Endodermal cell (in vitro differentiated cells): Measurements from ENCODE around the gene KIF6. TPM values are rescaled to one million over a fixed set of nuclear protein-coding genes. Genes with fewer than 3 reads are reported as not detected.

Source experiments
- DNase-seq: peaks from one replicate; pipeline ENCODE4 v3.0.0-alpha.2; 2017
- H3K27ac ChIP-seq: 2 replicates; pipeline ENCODE4 v1.5.1; 2013; ENCODE audit warnings: mild to moderate bottlenecking, low read depth, low read length, moderate library complexity
- H3K27me3 ChIP-seq: 2 replicates; pipeline ENCODE4 v1.6.1; 2013; ENCODE audit warnings: mild to moderate bottlenecking, low read length, moderate library complexity; ENCODE audit not compliant: insufficient read depth, control insufficient read depth, poor library complexity, severe bottlenecking
- H3K36me3 ChIP-seq: 2 replicates; pipeline ENCODE4 v1.7.0; 2013; ENCODE audit warnings: mild to moderate bottlenecking, low read length, moderate library complexity; ENCODE audit not compliant: control insufficient read depth, insufficient read depth
- H3K4me1 ChIP-seq: one replicate; pipeline ENCODE4 v1.7.0; 2013; ENCODE audit warnings: low read length; ENCODE audit not compliant: control insufficient read depth, insufficient read depth
- H3K4me3 ChIP-seq: 2 replicates; pipeline ENCODE4 v1.5.1; 2013; ENCODE audit warnings: mild to moderate bottlenecking, low read length, moderate library complexity
- H3K9ac ChIP-seq: 2 replicates; pipeline ENCODE4 v1.6.1; 2013; ENCODE audit warnings: mild to moderate bottlenecking, low read length, moderate library complexity; ENCODE audit not compliant: poor library complexity, severe bottlenecking; ENCODE audit errors: extremely low read depth
- H3K9me3 ChIP-seq: 2 replicates; pipeline ENCODE4 v1.6.1; 2013; ENCODE audit warnings: mild to moderate bottlenecking, low read length, moderate library complexity; ENCODE audit not compliant: control insufficient read depth
- H3K27ac Mint-ChIP-seq: 2 replicates; pipeline ENCODE4 v1.8.0; 2020; ENCODE audit warnings: mixed read lengths
- H3K27me3 Mint-ChIP-seq: 2 replicates; pipeline ENCODE4 v1.8.0; 2021; ENCODE audit warnings: mild to moderate bottlenecking, mixed read lengths; ENCODE audit not compliant: insufficient read depth
- H3K36me3 Mint-ChIP-seq: 2 replicates; pipeline ENCODE4 v1.8.0; 2020; ENCODE audit warnings: low read depth, mixed read lengths
- H3K4me1 Mint-ChIP-seq: 2 replicates; pipeline ENCODE4 v1.8.0; 2020; ENCODE audit warnings: mixed read lengths
- H3K4me3 Mint-ChIP-seq: 2 replicates; pipeline ENCODE4 v1.8.0; 2020; ENCODE audit warnings: mild to moderate bottlenecking, moderate library complexity, mixed read lengths
- H3K9me3 Mint-ChIP-seq: 2 replicates; pipeline ENCODE4 v1.8.0; 2020; ENCODE audit warnings: mild to moderate bottlenecking, mixed read lengths
- CTCF ChIP-seq: fragments of 200-600 bp; sonication (generic); conservative IDR thresholded peaks from 2 replicates; pipeline ENCODE4 v1.5.0; 2021; ENCODE audit warnings: antibody characterized with exemption, mild to moderate bottlenecking
- WGBS, 2 experiments: methylation state at CpG; one replicate each; pipeline versions ENCODE4 v1.1.5 to v1.1.7; 2013; ENCODE audit warnings: missing lambda C conversion rate in 2 of 2, mixed read lengths in 1 of 2; ENCODE audit not compliant: insufficient coverage in 1 of 2, insufficient read length in 1 of 2; 5-methylcytosine and 5-hydroxymethylcytosine counted together
- total RNA-seq, 2 donors: library from RNA; stranded (reverse); fragmentation: NEBNext Ultra II Directional in 1 of 2; extraction: Animal tissue kit (Norgen Biotek cat#: 25700) in 1 of 2; gene quantifications; 2 replicates in 1 of 2; 3 replicates in 1 of 2; pipeline ENCODE4 v1.2.1, GENCODE V29; 2021

Gene KIF6
- total RNA-seq, 2 donors from 2014 or later: 0.62 to 1.1 TPM

- Histone ChIP-seq H3K9me3 (no peaks in the 10 kb centered on the region), H3K9ac (no peak overlapping the region), H3K27ac (no peak overlapping the region), H3K4me3 (no peak overlapping the region), H3K36me3 (no peaks in the 10 kb centered on the region), H3K27me3 (no peaks in the 10 kb centered on the region), H3K4me1 (no peaks in the 10 kb centered on the region)
- H3K36me3 Mint-ChIP-seq: no peaks in the 10 kb centered on the region
- WGBS, 2 experiments: 92 to 100% methylated on average over 1 of the region's 1 CpG
- TF ChIP-seq CTCF: no peak
- no peak for DNase-seq
- no peak overlapping the region for H3K4me3 Mint-ChIP-seq
- no peaks in the 10 kb centered on the region for H3K9me3 Mint-ChIP-seq
- H3K27ac Mint-ChIP-seq: no peak overlapping the region
- H3K27me3 Mint-ChIP-seq: no peaks in the 10 kb centered on the region
- no peaks in the 10 kb centered on the region for H3K4me1 Mint-ChIP-seq
These were observed 313.7 kb downstream of the KIF6 start for GRCh38 chr6:39411465-39411864.

- no peak for TF ChIP-seq CTCF
These were observed 314.2 kb downstream of the KIF6 start for GRCh38 chr6:39411001-39411400.

GRCh38 chr6:39409889-39410288 lies 315.3 kb downstream of the KIF6 start:
- no peaks in the 10 kb centered on the region for H3K36me3 Mint-ChIP-seq
- Histone ChIP-seq H3K4me3 (no peak overlapping the region), H3K27me3 (no peaks in the 10 kb centered on the region), H3K36me3 (no peaks in the 10 kb centered on the region), H3K27ac (no peak overlapping the region), H3K9ac (no peak overlapping the region), H3K4me1 (no peaks in the 10 kb centered on the region), H3K9me3 (no peaks in the 10 kb centered on the region)
- no peaks in the 10 kb centered on the region for H3K4me1 Mint-ChIP-seq
- no peak overlapping the region for H3K27ac Mint-ChIP-seq
- H3K4me3 Mint-ChIP-seq: no peak overlapping the region
- no peaks in the 10 kb centered on the region for H3K27me3 Mint-ChIP-seq
- TF ChIP-seq CTCF: no peak
- H3K9me3 Mint-ChIP-seq: no peaks in the 10 kb centered on the region
- DNase-seq: no peak
- WGBS, 2 experiments: 80 to 93% methylated on average over 2 to 3 of the region's 3 CpGs

More at GRCh38 chr6:39411001-39411400, 314.2 kb downstream of the KIF6 start:
- Histone ChIP-seq H3K4me3 (no peak overlapping the region), H3K27me3 (no peaks in the 10 kb centered on the region), H3K36me3 (no peaks in the 10 kb centered on the region), H3K9ac (no peak overlapping the region), H3K27ac (no peak overlapping the region), H3K9me3 (no peaks in the 10 kb centered on the region), H3K4me1 (no peaks in the 10 kb centered on the region)
- Mint-ChIP-seq H3K9me3 (no peaks in the 10 kb centered on the region), H3K27ac (no peak overlapping the region), H3K4me1 (no peaks in the 10 kb centered on the region), H3K36me3 (no peaks in the 10 kb centered on the region), H3K4me3 (no peak overlapping the region), H3K27me3 (no peaks in the 10 kb centered on the region)
- 94 to 100% methylated on average over 2 to 4 of the region's 4 CpGs for WGBS, 2 experiments
- DNase-seq: no peak
